NCI-H774 (cell line): ENCODE results near the gene KRTAP5-2.
"Not testable (repeated sequence)": the region's sequence is repeated elsewhere in the genome, so short reads cannot be mapped to it uniquely, and the experiment has no call there.

ENCODE experiments used
- DNase-seq: peaks from one replicate; lab custom pipeline; 2025; lab: John Stamatoyannopoulos, UW

Gene KRTAP5-2

GRCh38 chr11:1628506-1629325 lies 30.6 kb upstream of the KRTAP5-2 start:
- peak; percentile 44 for DNase-seq

DNA sequence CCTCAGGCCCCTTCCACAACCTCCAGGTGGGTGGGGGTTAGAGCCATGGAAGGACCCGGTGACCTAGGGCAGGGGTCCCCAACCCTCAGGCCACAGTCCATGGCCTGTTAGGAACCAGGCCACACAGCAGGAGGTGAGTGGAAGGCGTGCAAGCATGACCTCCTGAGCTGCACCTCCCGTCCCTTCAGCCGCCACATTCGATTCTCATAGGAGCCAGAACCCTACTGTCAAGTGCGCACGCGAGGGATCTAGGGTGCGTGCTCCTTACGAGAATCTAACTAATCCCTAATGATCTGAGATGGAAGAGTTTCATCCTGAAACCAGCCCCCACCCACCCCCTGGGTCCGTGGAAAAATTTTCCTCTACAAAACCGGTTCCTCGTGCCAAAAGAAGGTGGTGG lies 27.4 kb upstream of the KRTAP5-2 start:
- DNase-seq = no peak

DNA sequence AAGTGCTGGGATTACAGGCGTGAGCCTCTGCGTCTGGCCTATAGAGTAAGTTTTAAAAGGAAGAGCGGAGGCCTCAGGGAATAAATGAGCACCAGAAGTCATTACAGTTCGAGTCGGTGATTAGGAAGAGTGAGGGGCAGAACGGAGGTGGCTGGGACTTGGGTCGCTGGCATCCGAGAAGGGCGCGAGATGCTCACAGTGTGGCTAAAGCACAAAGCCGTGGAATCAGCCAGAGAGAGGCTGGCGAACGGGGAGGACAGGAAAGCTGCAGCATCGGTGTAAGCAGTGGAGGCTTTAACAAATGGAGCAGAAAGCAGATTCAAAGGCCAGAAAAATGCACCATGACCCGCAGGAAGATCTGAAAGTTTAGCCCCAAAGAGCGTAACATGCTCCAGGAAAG lies 26.5 kb upstream of the KRTAP5-2 start:
- no peak for DNase-seq

- DNase-seq = no peak
These were observed 25.6 kb upstream of the KRTAP5-2 start for GRCh38 chr11:1623716-1624115.

DNA sequence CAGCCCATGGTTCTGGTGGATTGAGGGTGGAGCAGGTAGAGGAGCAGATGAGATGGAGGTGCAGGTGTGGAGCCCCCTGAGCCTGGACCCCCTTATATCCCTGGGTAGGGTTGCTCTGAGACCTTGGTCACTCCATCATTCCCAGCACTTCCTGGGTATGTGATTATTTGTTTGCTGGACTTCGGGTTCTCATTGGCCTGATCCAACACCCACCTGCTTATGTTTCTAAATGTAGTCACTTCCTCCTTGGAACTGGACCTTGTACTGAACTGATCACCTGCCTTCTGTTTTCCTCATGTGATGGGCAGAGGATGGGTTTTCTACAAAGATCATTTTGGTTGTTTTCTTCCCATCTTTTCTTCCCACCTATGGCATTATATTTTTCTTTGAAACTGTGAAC lies 24.0 kb upstream of the KRTAP5-2 start, which contains the start of gene KRTAP5-4:
KRTAP5-4 (minus strand) TSS at position 53 of the 400 bp plus-strand sequence; CDS start at position 8, 45 bp downstream.
- no peak for DNase-seq

- no peak for DNase-seq
These were observed 21.4 kb upstream of the KRTAP5-2 start for GRCh38 chr11:1619449-1619848.

DNA sequence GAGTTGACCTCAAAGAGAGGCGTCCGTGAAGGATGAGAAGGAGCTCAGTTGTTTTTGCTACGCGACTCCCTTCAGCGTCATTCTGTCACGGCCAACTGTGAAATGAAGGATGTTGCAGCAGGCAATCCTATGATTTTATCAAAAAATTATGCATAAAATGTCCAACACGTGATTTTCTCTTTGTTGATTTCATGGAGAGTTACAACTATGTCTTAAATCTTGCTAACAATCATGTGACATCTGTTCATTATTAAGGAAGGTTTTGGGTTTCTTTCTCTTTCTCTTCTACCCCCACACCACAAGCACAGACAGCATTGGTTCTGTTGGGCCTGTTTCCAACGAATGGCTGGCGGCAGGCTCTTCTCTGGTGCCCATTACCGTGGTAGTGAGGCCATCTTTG lies 20.1 kb upstream of the KRTAP5-2 start:
- no peak for DNase-seq

DNA sequence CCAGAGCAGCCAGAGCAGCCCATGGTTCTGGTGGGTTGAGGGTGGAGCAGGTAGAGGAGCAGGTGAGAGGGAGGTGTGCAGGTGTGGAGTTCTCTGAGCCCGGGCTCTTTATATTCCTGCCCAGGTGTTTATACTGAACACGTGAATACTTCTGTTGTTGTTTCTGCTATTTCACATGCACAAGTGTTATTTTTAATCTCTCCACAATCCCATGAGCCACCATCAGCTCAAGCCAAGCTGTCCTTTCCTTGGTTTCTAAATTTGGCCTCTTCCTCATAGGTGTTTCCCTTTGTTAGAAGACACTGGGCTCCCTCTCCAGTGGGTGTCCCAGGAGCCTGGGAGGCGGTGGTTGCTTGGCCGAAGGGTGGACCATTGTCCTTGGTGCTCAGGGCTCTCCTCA lies 10.3 kb upstream of the KRTAP5-2 start, which contains the start of gene KRTAP5-3:
KRTAP5-3 (minus strand) TSS at position 101 of the 400 bp plus-strand sequence; CDS start at position 23, 78 bp downstream.
- DNase-seq = no peak

DNA sequence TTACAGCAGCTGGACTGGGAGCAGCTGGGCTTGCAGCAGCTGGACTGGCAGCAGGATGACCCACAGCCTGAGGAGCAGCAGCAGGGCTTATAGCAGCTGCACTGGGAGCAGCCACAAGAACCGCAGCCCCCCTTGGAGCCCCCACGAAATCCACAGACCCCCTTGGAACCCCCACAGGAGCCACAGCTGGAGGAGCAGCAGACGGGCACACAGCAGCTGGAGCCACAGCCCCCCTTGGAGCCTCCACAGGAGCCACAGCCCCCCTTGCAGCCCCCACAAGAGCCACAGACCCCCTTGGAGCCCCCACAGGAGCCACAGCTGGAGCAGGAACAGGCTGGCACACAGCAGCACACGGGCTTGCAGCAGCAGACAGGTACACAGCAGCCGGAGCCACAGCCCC lies 9.8 kb upstream of the KRTAP5-2 start:
- DNase-seq = not testable (repeated sequence)

DNA sequence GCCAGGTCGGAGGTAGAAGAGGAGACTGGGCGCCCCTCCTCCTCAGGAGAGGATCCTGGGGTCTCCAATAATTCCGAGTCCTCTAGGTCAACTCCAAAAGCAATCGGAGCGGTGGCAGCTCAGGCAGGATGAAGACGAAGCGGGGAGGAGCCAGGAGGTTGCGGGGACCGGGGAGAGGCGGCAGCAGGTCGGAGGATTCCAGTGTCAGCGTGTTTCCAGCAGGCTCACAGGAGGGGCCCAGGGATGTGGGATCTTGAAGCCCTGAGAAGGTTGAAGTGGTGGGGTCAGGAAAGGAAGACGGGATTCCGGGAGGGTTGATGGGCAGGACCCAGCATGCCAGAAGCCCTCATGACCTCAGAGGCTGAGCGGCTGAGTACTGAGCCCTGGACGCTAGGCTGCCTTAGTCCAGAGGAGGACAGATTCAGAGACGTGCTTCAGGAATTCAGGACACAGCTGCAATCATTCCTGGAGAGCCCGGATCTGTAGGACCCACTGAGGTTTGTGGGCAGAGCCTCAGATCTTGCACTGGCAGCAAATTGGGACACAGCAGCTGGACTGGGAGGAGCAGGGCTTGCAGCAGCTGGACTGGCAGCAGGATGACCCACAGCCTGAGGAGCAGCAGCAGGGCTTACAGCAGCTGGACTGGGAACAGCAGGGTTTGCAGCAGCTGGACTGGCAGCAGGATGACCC lies 9.2 kb upstream of the KRTAP5-2 start:
- not testable (repeated sequence) for DNase-seq

- not testable (repeated sequence) for DNase-seq
These were observed 7.8 kb upstream of the KRTAP5-2 start for GRCh38 chr11:1605923-1606322.

GRCh38 chr11:1604711-1605110 lies 6.6 kb upstream of the KRTAP5-2 start:
- no peak for DNase-seq

GRCh38 chr11:1604181-1604580 lies 6.1 kb upstream of the KRTAP5-2 start:
- no peak for DNase-seq

DNA sequence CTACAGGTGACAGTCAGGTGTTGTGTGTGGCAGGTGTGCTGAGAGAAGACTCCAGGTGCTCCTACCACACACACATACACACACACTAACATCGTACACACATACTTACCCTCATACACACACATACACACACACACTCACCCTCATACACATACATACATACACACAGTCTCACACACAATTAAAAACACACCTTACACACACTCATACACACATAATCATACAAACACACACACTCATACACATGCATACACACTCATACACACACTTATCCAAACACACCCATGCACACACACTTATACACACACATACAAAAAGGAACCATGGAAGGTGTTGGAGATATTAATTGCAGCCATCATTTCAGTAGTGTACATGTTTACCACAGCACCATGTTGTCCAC lies 5.5 kb upstream of the KRTAP5-2 start:
- peak; percentile 15 for DNase-seq

DNA sequence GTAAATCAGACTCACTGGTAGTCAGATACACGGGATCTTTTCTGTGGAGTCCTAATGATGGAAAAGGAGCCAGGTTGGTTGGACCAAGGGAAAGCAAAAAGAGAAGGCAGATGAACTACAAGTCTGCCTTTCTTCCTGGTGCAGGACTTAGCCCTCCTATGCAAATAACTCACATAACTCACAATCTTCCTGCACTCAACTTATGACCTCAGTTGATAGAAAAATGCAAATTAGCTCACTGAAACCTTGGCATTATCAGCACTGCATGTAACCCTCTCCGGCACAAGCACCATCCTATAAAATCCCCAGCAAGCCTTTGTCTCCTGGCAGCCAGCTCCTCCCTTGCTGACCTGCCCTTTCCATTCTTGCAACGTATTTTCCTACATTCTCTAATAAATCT lies 3.6 kb upstream of the KRTAP5-2 start:
- DNase-seq = not testable (repeated sequence)

DNA sequence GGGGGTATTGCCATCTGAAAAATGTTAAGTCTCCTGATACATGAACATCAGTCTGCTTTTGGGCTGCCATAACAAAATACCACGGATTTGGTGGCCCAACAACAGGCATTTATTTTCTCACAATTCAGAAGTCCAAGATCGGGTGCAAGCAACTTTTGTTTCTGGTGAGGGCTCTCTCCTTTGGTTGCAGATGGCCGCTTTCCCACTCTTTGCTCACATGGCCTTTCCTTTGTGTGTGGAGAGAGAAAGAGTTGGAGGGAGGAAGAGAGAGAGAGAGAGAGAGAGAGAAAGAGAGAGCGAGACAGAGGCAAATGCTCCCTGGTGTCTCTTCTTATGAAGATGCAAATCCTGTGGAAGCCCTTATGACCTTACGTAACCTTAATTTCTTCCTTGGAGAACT lies 2.5 kb upstream of the KRTAP5-2 start:
- DNase-seq = no peak

DNA sequence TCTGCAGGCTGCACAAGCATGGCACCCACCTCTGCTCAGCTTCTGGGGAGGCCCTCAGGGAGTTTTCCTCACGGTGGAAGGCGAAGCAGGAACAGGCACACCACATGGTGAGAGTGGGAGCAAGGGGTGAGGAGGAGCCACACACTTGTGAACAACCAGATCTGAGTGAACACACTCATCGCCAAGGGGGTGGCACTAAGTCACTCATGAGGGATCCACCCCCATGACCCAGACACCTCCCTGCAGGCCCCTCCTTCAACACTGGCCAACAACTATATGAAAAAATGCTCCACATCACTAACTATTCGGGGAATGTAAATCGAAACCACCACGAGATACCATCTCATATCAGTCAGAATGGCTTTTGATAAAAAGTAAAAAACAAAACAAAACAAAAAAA lies 722 bp upstream of the KRTAP5-2 start:
- no peak for DNase-seq

DNA sequence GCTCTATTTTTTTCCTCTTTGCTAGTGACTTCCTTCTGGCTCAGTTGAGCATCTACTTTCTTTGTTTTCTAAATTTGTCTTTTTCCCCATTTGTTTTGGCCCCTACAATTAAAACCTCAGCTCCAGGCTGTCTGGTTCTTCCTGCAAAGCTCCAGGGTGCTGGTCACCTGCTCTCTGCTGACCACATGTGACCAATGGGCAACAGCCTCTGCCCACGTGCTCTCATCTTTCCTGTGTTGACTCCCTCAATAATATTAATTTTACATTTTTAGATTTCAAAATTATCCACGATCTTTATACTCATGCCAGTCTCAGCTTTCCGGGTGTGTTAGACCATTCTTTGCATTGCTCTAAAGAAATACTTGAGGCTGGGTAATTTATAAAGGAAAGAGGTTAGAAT lies 312 bp upstream of the KRTAP5-2 start:
- not testable (repeated sequence) for DNase-seq

GRCh38 chr11:1597331-1597993 lies 632 bp downstream of the KRTAP5-2 start:
- no peak for DNase-seq

DNA sequence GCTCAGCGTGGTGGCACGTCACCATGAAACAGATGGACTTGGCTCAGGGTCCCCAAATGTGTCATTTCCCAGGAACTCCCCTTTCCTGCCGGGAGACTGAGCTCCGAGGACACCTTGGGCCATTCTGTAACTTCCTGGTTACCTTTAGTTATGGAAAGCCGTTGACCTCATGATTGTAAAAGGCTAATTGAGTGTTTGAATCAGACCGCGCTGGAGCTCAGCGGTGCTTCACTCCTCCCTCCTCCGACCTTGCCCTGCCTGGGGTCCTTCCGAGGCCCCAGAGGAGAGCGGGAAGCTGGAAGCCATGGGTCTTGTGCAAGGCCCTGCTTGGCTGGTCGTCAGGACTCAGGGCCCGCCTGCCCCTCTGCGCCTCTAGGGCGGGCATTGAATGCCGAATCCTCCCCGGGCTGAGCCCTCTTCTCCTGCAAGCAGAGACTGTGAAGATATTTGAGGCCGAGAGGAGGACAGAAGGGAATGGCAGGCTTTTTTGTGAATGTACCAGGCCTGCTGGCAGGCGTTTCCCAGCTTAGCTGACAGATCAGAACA lies 1.4 kb downstream of the KRTAP5-2 start:
- DNase-seq = not testable (repeated sequence)

DNA sequence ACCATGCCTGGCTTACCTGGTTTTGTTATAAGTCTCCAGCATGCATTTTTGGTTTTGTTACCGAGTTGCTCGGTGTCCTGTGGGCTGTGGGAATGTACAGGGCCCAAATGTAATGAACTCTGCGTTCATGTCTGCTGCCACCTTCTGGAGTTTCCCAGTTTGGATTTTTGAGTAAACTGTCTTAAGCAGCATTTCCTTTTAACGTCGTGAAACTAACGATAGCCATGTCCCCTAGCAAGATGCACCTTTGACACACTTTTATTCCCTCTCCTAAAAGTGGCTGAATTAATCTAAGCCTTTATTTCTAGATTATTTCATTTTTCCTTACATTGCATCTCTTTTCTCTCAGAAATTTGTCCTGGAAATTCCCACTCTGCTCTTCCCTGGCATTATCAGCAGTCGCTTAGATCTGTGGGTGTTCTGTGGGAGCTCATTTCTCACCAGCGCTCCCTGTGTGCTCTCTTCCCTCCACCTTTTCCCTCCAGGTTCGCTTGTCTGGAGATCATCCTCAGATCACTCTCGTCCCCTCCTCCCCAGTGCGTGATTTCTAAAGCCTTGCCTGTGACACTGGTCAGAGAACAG lies 2.0 kb downstream of the KRTAP5-2 start:
- DNase-seq = not testable (repeated sequence)

GRCh38 chr11:1592628-1593027 lies 5.5 kb downstream of the KRTAP5-2 start:
- DNase-seq = no peak
